ENCODE results near the gene GPR151.

The GPR151 gene

DNA sequence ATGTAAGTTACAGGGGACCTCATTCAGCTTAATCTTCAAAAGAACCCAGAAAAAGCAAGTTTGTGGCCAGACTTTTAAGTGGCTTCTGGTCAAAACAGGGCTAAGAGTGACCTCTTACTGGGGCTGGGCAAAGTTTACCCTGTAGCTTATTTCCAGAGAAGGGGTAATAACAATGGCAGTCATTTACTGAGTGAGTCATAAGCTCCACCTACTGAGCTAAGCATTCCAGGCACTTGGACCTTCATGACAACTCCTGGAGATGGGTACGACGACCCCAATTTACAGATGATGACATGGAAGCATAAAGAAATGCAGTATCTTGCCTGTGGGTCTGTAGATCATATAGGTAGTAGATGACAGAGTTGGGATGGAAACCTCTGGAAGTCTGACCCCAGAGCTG, 4.7 kb upstream of the GPR151 start:
- DNase-seq (ENCODE audit: low read depth): no peak

DNA sequence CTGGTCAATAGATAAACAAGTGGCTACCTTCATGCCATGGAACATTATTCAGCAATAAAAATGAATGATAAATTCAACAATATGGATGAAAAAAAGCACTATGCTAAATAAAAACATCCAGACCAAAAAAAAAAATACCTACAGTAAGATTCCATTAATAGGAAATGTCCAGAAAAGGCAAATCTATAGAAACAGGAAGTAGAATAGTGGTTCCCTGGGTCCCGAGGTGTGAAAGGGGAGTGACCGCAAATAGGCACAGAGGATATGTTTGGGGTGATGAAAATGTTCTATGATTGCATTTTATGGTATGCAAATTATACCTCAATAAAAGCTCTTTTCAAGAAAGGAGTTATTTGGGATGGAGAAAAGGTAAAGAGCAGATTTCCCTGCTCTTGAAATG, 3.6 kb upstream of the GPR151 start:
- DNase-seq (ENCODE audit: low read depth): no peak

DNA sequence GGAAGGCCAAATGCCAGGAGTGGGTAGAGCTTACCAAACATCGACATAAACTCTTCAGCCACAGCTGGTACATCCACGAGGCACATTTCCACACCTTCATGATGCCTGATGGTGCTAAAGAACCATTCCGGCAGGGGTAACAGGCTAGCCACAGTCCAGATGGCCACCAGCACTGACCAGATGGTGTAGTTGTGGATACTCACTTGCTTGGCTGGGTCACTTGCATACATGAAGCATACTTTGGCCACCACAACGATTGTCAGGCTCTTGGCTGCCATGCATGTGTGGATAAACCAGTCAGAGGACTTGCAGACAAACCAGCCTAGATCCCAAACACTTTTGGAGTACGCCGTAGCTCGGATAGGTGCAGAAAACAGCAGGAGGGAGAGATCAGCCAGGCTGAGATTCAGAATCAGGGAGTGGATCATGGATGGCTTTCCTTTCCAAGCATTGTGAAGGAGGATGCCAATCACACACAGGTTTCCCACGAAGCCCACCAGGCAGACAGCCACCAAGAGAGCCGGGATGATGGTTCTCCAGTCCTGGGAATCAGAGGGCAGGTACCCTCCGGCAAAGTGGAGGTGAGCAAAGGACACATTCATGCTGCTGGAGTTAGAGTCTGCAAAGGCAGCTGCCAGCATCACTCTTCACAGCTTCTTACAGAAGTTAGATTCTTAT, 378 bp downstream of the GPR151 start:
- DNase-seq (ENCODE audit: low read depth): no peak

DNA sequence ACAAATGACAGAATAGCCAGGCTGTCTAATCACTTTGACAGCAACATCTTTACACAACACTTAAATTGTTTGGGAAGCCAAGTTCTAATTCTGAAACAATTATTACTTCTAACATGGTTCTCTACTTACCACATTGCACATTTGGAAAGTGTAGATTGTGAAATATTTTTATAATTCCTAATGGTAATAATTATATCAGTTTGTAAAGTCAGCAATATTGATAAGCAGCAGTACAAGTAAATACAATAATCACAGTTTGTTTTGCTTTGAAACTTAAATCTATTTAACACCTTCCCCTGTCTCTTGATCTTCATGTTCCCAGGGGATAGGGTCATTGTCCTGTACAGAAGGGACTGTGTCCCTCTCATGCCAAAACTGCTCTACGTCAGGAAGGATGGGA, 1.4 kb downstream of the GPR151 start:
- DNase-seq (ENCODE audit: low read depth): no peak

DNA sequence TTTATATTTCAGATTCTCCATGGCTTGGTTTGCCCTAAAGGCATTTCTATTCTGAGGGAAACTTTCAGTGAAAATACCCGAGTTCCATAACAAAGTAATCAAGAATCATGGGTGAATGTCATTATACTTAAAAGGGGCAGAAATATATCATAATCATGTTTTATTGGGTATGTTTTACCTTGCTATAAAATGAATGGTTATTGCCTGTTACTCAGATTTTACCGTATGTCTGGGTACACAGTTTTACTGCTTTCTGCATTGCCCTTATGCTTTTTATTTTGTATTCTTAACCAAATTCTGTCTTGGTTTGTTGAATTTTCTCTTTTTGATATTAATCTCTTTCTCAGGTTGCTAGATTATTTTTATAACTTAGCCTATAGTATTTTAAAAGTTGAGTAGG, 2.5 kb downstream of the GPR151 start:
- DNase-seq (ENCODE audit: low read depth): no peak

DNA sequence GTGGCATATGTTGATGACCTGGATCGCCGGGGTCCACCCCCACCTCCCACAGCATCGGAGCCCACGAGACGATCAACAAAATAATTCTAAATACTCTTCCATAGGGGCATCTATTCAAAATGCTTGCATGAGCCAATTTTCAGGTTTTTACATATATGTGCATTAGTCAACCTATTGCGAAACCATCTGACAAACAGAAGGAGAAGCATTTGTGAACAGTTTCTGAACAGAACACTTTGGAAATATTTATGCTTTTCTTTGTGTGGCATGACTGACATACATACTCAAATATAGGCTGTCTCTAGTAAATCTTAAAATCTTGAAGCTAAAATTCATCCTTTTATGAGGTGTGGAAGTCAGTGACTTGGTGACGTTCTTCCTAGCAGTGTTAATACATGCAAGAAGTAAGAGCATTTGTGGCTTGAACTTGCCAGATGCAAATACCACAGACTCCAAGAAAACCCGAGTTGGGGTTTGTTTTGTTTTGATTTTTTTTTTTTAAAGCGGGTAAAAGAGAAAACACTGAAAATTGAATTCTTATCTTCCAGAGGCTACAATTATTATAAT, 5.3 kb downstream of the GPR151 start:
- DNase-seq (ENCODE audit: low read depth): no peak

DNA sequence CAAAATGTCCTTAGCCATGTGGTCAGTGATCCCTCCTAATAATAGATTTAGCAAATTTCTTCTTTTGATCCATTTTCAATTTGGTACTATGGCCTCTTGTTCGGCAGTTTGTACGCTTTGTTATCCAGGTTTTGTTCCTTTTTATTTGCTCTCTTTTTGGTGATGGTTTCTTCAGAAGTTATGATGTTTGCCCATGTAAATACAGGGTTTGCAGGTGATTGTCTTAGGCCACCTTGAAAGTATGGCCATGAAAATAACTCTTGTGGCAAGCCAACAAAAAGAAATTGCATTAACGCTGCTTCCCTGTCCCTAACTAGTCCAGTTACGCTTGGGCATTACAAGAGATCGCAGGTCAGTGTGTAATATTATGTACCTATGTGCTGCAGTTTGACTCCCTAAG, 8.6 kb downstream of the GPR151 start:
- no peak for DNase-seq (ENCODE audit: low read depth)

DNA sequence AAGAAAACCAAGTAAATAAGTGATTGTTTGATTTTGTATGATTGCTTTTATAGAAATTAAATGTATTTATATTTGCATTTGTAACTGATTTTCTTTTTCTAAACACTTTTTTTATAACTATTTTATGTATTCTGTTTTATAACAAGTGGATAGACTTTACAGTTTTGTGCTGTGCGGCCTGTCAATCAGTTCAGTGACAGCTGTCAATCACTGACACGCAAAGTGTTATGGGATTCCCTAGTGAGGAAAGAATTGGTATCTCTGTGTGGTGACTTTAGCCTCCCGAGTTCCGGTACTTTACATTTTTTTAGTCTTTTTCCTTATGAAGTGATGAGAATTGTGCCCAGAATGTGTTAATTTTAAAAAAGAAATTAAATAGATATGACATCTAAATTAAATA, 16.3 kb downstream of the GPR151 start:
- DNase-seq (ENCODE audit: low read depth): no peak

DNA sequence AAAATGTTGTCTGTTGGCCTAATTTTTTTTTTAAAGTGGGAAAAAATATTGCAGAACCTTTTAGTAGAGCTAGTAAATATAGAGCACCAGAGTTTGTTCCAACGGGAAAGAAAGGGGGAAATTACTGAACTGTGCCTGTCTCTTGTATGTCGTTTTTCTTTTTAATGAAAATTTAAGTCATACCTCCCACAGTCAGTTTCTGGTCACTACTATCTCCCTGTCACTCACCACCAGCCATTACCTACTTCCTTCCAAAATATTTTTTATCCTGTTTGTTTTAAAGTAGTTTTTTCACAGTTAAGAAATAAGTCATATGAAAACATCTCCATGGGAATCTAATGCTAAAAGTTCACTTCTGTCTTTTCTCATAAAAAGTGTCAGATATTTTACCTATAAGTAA, 21.3 kb downstream of the GPR151 start:
- no peak for DNase-seq (ENCODE audit: low read depth)

DNA sequence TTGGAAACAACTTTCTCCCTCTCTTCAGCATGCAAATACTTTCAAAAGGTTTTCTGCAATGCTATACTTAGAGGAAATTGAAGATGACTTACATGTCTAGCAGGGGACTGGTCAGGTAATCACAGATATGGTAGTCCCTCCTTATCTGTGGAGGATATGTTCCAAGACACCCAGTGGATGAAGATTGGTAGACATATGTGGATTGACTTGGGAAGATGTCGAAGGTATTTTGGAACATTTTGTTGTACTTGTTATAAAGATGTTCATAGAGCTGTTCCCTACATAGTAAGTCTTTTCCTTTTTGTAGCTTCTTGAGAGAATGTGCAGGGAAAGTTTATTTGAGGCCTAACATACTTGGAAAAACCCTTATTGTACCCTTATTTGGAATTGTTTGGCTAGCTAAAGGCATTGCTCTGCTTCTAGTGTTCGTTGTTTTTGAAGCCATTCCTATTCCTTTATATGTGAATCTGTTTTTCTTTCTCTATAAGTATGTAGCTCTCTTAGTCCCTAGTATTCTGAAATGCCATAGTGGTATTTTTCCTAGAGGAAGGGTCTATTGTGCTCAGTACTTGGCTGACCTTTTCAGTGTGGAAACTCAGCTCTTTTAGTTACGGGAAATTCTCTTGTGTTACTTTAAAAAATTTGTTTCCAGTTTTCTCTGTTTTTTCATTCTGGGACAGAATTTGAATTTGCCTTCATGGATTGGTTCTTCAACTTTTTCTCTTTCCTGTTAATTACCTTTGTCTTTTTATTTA, 25.7 kb downstream of the GPR151 start:
- no peak for DNase-seq (ENCODE audit: low read depth)

DNA sequence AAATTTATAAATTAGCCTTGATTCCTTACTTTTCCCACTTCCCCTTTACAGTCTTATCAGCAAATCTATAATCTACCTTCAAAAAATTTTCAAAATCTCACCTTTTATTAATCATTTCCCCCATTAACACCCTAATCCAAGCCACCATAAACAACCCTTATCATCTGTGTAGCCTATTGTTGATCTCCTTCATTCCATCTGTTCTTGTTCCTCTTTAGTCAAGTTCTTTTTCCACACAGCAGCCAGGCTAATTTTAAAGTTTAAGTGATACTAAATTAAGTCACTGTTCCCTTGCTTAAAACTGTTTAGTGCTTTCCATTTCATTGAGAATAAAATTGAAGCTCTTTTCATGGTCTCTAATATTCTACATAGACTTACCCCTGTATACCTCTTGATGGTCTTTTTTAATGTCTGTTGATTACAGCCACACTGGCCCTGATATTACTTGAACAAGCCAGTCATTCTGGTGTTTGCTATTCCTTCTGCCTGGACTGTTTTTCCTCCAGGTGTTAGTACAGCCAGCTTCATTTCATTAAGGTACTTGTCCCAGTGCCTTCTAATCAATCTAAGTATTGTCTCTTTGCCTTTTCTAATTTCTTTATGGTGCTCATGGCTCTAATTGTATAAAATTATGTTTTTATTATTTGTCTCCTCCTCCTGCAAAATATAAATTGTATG, 31.1 kb downstream of the GPR151 start:
- no peak for DNase-seq (ENCODE audit: low read depth)

DNA sequence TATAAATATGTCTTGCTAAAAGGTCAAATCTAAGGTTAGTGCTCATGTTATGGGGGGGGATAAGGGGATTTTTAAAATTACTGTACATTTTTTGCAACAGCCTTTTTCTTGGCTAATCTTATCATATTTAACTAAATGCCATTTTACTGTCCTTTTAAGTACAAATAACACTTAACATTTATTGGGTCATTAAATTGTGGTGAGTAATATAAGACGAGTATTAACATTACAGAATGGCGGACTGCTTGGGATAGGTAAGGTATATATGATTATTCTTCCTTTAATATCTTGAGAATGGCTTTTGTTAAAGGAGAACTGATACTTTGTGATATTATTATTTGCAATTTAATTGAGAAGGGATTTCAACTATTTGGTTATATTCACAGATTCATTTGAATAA, 33.2 kb downstream of the GPR151 start:
- no peak for DNase-seq (ENCODE audit: low read depth)

DNA sequence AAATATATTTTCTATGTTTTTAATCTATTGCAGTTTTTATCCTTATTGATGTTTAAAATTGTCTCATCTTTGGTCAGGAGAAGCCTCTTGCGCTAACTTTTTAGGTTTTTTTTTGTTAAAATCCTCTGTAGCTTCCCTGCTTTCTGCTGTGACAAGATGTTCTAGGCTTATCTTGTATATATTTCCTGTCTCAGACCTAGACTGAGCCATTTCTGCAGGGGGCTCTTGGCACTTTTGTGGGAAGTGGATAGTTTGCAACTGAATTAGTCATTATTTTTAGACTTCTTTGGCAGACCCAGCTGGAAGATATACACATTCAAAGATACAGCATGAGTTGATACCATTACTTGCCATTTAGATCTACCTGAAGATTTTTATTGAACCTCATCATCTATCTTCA, 40.1 kb downstream of the GPR151 start:
- no peak for DNase-seq (ENCODE audit: low read depth)

DNA sequence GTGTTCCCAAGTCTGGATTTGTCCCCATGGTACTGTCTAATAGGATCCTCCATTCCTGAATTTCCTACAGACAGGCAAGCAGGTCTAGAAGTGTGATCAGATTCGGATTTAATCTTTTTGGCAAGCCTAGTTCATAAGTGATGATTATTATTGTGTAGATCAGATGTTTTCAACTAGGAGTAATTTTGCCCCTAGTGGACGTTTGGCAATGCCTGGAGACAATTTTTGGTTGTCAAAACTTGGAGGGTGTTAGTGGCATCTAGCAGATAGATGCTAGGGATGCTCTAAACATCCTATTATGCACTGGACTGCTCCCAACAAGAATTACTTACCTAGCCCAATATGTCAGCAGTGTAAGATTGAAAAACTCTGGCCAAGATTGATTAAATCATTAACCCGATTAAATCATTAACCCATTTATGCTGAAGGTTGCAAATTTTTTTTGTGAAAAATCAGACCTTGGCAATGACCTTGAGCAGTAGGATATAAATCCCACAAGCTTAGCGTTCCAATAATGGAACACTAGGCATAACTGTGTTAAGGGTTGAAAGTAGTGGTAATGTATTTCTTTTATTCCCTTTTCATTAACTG, 40.7 kb downstream of the GPR151 start:
- no peak for DNase-seq (ENCODE audit: low read depth)

DNA sequence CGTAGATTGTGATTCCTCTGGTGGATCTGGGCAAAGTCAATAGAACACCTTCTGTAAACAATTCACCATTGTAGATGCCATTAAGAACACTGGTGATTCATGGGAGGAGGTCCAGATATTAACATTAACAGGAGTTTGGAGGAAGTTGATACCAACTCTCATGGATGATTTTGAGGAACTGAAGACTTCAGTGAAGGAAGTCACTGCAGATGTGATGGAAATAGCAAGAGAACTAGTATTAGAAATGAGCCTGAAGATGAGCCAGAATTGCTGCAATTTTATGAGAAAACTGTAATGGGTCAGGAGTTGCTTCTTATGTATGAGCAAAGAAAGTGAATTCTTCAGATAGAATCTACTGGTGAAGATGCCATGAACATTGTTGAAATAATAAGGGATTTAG, 41.9 kb downstream of the GPR151 start:
- no peak for DNase-seq (ENCODE audit: low read depth)

DNA sequence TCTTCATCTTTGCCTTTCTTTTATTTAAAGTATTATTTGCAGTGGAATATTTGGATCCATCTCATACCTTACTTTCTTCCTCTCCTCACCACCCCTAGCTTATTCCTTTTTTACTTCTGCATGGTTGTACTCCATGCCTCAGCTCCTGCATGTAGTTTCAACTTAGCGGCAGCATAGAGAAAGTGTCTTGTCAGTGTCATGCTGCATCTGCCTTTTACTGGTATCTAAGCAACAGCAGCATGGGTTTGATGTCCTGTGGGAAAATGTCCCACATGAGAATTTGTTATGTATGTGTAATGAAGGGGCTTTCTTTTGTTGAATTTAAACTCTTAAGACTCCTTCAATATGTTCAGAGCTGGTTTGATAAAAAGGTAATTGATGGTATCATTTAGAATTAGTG, 48.2 kb downstream of the GPR151 start:
- no peak for DNase-seq (ENCODE audit: low read depth)

DNA sequence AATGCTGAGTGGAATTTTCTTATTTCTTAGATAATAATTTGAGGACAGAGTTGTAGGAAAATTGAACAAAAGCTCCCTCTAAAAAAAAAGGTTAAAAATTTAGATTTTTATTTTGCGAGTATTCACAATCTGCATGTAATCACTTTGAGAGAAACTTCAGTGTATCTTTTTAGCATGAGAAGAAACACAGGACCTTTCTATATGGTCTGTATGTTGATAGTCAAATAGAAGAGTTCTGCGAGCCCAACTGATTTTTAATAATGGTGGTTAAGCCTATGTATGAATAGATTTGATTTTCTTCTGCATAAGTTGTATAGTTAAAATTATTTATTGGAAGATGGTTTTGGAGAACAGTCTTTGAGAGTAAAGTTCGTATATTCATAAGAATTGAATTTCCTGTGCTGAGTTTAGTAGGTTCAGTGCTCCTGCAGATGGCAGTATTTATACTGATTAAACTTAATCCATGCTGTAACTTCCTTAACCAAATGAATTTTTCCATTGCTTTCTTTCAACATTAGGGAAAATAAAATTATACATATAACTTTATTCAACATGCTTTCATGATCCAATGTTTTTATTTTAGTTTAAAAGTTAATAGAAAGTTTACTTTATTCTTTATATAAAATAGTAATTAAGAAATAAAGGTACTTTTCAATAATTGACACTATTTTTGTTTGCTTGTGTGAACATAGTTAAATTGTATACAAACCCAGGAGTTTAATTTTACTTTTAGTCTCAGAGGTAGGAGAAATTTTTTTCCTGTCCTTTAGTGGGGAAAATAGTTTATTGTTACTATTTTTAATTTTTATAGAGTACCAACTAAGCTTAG, 49.3 kb downstream of the GPR151 start:
- no peak for DNase-seq (ENCODE audit: low read depth)

DNA sequence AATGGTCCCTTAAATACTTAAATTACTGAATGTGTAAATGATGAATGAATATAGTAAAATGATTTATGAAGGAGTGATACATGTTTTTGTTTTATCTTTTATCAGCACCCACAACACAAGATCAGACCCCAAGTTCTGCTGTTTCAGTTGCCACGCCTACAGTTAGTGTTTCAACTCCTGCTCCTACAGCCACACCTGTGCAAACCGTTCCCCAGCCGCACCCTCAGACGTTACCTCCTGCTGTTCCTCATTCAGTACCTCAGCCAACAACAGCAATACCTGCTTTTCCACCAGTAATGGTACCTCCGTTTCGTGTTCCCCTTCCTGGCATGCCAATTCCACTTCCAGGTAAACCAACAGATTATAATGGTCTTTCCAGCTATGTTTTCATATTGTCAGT, 52.5 kb downstream of the GPR151 start:
- DNase-seq (ENCODE audit: low read depth): no peak

All from stimulated activated CD4-positive, alpha-beta T cell treated with anti-CD3 and anti-CD28 coated beads, Interleukin-2, amount 100 ng/mL, for 4 hours (primary cell).